Mesenchymal stem cell (in vitro differentiated cells and primary cell): Measurements from ENCODE around the gene FBXL19.

Experiments used
- DNase-seq: peaks from one replicate; pipeline ENCODE4 v3.0.0-alpha.2; 2013
- H2AFZ ChIP-seq: one replicate; pipeline ENCODE4 v1.6.1; 2013; ENCODE audit warnings: low read depth, mild to moderate bottlenecking, control low read depth, inconsistent platforms, low read length, moderate library complexity
- H2AK5ac ChIP-seq: 2 replicates; pipeline ENCODE4 v1.6.1; 2013; ENCODE audit warnings: low read length, moderate library complexity, mild to moderate bottlenecking, inconsistent platforms; ENCODE audit not compliant: severe bottlenecking
- H2BK120ac ChIP-seq: one replicate; pipeline ENCODE4 v1.6.1; 2013; ENCODE audit warnings: low read depth, mild to moderate bottlenecking, inconsistent platforms, low read length, moderate library complexity
- H2BK12ac ChIP-seq, 2 experiments: one replicate each; pipeline ENCODE4 v1.6.1; 2013; ENCODE audit warnings: inconsistent platforms in 2 of 2, low read length in 2 of 2, mild to moderate bottlenecking in 2 of 2, moderate library complexity in 2 of 2, control low read depth in 1 of 2
- H2BK15ac ChIP-seq: one replicate; pipeline ENCODE4 v1.6.1; 2013; ENCODE audit warnings: mild to moderate bottlenecking, low read depth, inconsistent platforms; ENCODE audit not compliant: poor library complexity, severe bottlenecking
- H2BK5ac ChIP-seq: 2 replicates; pipeline ENCODE4 v1.6.1; 2013; ENCODE audit warnings: low read depth, mild to moderate bottlenecking, low read length, control low read depth, inconsistent platforms; ENCODE audit not compliant: poor library complexity, severe bottlenecking
- H3K14ac ChIP-seq, 2 experiments: one replicate each; pipeline ENCODE4 v1.6.1; 2013; ENCODE audit warnings: inconsistent platforms in 2 of 2, low read length in 2 of 2, control low read depth in 1 of 2, mild to moderate bottlenecking in 1 of 2, moderate library complexity in 1 of 2
- H3K18ac ChIP-seq, 2 experiments: one replicate each; pipeline ENCODE4 v1.6.1; 2013; ENCODE audit warnings: inconsistent platforms in 2 of 2, low read length in 2 of 2, control low read depth in 1 of 2, low read depth in 1 of 2, mild to moderate bottlenecking in 1 of 2
- H3K23ac ChIP-seq, 2 experiments: one replicate each; pipeline ENCODE4 v1.6.1; 2013; ENCODE audit warnings: inconsistent platforms in 2 of 2, low read length in 2 of 2, mild to moderate bottlenecking in 2 of 2, moderate library complexity in 2 of 2, control low read depth in 1 of 2
- H3K27ac ChIP-seq: 2 replicates; pipeline ENCODE4 v1.5.1; 2013; ENCODE audit warnings: mild to moderate bottlenecking, moderate library complexity, low read length, control low read depth, inconsistent platforms; ENCODE audit not compliant: poor library complexity, severe bottlenecking
- H3K27me3 ChIP-seq, 2 experiments: 2 replicates each; pipeline versions ENCODE4 v1.6.1 to v1.7.0; 2013; ENCODE audit warnings: low read length in 2 of 2, mild to moderate bottlenecking in 2 of 2, moderate library complexity in 2 of 2, control low read depth in 1 of 2, inconsistent platforms in 1 of 2; ENCODE audit not compliant: control insufficient read depth in 1 of 2, insufficient read depth in 1 of 2
- H3K36me3 ChIP-seq, 2 experiments: 2 replicates each; pipeline versions ENCODE4 v1.6.1 to v1.7.0; 2013; ENCODE audit warnings: low read length in 2 of 2, control low read depth in 1 of 2, inconsistent platforms in 1 of 2, low read depth in 1 of 2, mild to moderate bottlenecking in 1 of 2; ENCODE audit not compliant: insufficient read depth in 2 of 2, control insufficient read depth in 1 of 2
- H3K4ac ChIP-seq, 2 experiments: one replicate each; pipeline ENCODE4 v1.6.1; 2013; ENCODE audit warnings: inconsistent platforms in 2 of 2, low read length in 2 of 2, mild to moderate bottlenecking in 2 of 2, moderate library complexity in 2 of 2, control low read depth in 1 of 2, low read depth in 1 of 2
- H3K4me1 ChIP-seq: 2 replicates; pipeline ENCODE4 v1.6.1; 2013; ENCODE audit warnings: low read depth, low read length, control low read depth; ENCODE audit not compliant: control insufficient read depth, insufficient read depth
- H3K4me2 ChIP-seq: 2 replicates; pipeline ENCODE4 v1.6.1; 2013; ENCODE audit warnings: low read length, mild to moderate bottlenecking, inconsistent platforms; ENCODE audit not compliant: poor library complexity, severe bottlenecking
- H3K4me3 ChIP-seq, 2 experiments: 2 replicates each; pipeline versions ENCODE4 v1.5.1 to v1.7.0; 2013; ENCODE audit warnings: low read length in 2 of 2, mild to moderate bottlenecking in 2 of 2, control low read depth in 1 of 2, low read depth in 1 of 2; ENCODE audit not compliant: insufficient read depth in 1 of 2
- H3K79me1 ChIP-seq: replicated peaks from 2 replicates; pipeline ENCODE4 v1.6.1; 2013; ENCODE audit warnings: mild to moderate bottlenecking, control low read depth, low read length, inconsistent platforms; ENCODE audit not compliant: poor library complexity, severe bottlenecking
- H3K9ac ChIP-seq: 2 replicates; pipeline ENCODE4 v1.7.0; 2013; ENCODE audit warnings: mild to moderate bottlenecking, low read length, moderate library complexity
- H3K9me3 ChIP-seq: 2 replicates; pipeline ENCODE4 v1.7.0; 2013; ENCODE audit warnings: mild to moderate bottlenecking, low read length; ENCODE audit not compliant: control insufficient read depth
- H4K8ac ChIP-seq: one replicate; pipeline ENCODE4 v1.6.1; 2013; ENCODE audit warnings: inconsistent platforms, mild to moderate bottlenecking, low read length, moderate library complexity
- H4K91ac ChIP-seq: one replicate; pipeline ENCODE4 v1.6.1; 2013; ENCODE audit warnings: mild to moderate bottlenecking, low read length, inconsistent platforms
- WGBS: methylation state at CpG from one replicate; pipeline ENCODE4 v1.1.7; 2013; ENCODE audit warnings: mixed read lengths; 5-methylcytosine and 5-hydroxymethylcytosine counted together

Gene FBXL19

DNA sequence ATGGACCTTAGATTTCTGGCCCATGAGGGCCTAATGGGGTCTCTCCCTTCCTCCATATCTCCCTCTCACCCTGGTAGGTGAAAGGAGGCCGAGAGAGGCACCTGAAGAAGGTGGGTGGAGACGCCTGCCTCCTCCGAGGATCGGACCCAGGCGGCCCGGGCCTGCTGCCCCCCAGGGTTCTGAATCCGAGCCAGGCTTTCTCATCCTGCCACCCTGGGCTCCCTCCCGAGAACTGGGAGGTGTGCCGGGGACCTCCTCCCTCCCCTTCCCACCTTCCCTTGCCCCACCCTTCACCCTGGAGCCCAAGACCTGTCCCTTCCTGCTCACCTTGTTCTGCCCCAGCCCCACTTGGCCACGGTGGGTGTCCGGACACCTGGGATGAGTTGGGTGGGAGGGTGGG, 5.0 kb downstream of the FBXL19 start:
- 100% methylated on average over 10 of the region's 11 CpGs for WGBS
- Histone ChIP-seq H4K8ac (no peak overlapping the region), H3K23ac (no peak overlapping the region), H3K4me3 (no peak overlapping the region), H3K4me1 (peaks cover 24% of the 10 kb centered on the region), H3K27me3 (no peaks in the 10 kb centered on the region), H3K14ac (no peak overlapping the region), H3K36me3 (peaks cover 50 to 68% of the 10 kb centered on the region in 2 experiments), H2BK12ac (no peak overlapping the region), H3K79me1 (peaks cover 54% of the 10 kb centered on the region), H2BK5ac (no peak overlapping the region), H3K9me3 (no peaks in the 10 kb centered on the region), H2BK120ac (no peak overlapping the region), H2AFZ (no peak overlapping the region), H3K4ac (no peak overlapping the region), H3K4me2 (no peak overlapping the region), H3K9ac (no peak overlapping the region), H2BK15ac (no peak overlapping the region), H4K91ac (no peak overlapping the region), H3K27ac (no peak overlapping the region), H3K18ac (no peak overlapping the region), H2AK5ac (no peak overlapping the region)
- DNase-seq: no peak

DNA sequence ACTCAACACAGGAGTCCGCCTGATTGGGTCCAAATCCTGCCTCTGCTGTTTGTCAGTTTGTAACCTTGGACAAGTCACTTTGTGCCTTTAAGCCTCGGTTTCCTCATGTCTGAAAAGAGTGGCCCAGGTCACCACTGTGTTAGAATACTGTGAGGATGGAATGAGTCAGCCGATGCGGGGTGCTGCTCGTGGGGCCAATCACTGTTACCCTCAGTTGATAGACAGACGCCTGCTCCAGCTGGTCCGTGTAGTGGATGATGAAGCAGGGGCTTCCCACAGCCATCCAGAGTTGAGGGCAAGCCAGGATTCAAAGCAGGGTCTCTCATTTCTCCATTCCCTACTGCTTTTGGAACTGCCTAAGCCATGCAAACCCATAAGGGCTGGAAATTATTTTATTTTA, 5.8 kb downstream of the FBXL19 start:
- no peak overlapping the region for H4K8ac ChIP-seq
- H2AK5ac ChIP-seq: no peak overlapping the region
- no peak overlapping the region for H4K91ac ChIP-seq
- no peaks in the 10 kb centered on the region for H3K9me3 ChIP-seq
- no peak overlapping the region for H3K9ac ChIP-seq
- DNase-seq: no peak
- no peak overlapping the region for H2BK12ac ChIP-seq
- H3K79me1 ChIP-seq: peaks cover 57% of the 10 kb centered on the region
- no peak overlapping the region for H3K27ac ChIP-seq
- no peak overlapping the region for H2AFZ ChIP-seq
- no peak overlapping the region for H2BK5ac ChIP-seq
- H2BK15ac ChIP-seq: no peak overlapping the region
- no peak overlapping the region for H3K23ac ChIP-seq
- no peak overlapping the region for H3K14ac ChIP-seq
- H3K4ac ChIP-seq: no peak overlapping the region
- WGBS: 92% methylated on average over 7 of the region's 7 CpGs
- no peaks in the 10 kb centered on the region for H3K27me3 ChIP-seq
- no peak overlapping the region for H3K4me3 ChIP-seq
- H3K4me2 ChIP-seq: no peak overlapping the region
- H3K36me3 ChIP-seq: peaks cover 52 to 76% of the 10 kb centered on the region in 2 experiments
- peaks cover 24% of the 10 kb centered on the region for H3K4me1 ChIP-seq
- no peak overlapping the region for H2BK120ac ChIP-seq
- H3K18ac ChIP-seq: no peak overlapping the region

DNA sequence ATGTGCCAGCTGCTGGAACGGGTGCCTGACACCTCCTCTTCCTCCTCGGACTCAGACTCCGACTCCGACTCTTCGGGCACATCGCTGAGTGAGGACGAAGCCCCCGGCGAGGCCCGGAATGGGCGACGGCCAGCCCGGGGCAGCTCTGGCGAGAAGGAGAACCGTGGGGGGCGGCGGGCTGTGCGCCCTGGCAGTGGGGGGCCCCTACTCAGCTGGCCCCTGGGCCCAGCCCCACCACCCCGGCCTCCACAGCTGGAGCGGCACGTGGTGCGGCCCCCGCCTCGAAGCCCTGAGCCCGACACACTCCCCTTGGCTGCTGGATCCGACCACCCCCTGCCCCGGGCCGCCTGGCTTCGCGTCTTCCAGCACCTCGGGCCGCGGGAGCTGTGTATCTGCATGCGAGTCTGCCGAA, 6.8 kb downstream of the FBXL19 start:
- H2BK120ac ChIP-seq: no peak overlapping the region
- peaks cover 24% of the 10 kb centered on the region for H3K4me1 ChIP-seq
- no peak overlapping the region for H3K18ac ChIP-seq
- no peak for DNase-seq
- no peaks in the 10 kb centered on the region for H3K27me3 ChIP-seq
- H3K4ac ChIP-seq: no peak overlapping the region
- peaks cover 59 to 83% of the 10 kb centered on the region in 2 experiments for H3K36me3 ChIP-seq
- H3K79me1 ChIP-seq: peaks cover 61% of the 10 kb centered on the region
- no peak overlapping the region for H3K4me3 ChIP-seq
- no peak overlapping the region for H4K8ac ChIP-seq
- H3K9ac ChIP-seq: no peak overlapping the region
- no peak overlapping the region for H2BK12ac ChIP-seq
- H3K27ac ChIP-seq: no peak overlapping the region
- WGBS: 95% methylated on average over 35 of the region's 35 CpGs
- no peak overlapping the region for H2AK5ac ChIP-seq
- no peak overlapping the region for H2AFZ ChIP-seq
- H3K23ac ChIP-seq: no peak overlapping the region
- no peaks in the 10 kb centered on the region for H3K9me3 ChIP-seq
- no peak overlapping the region for H2BK5ac ChIP-seq
- H3K14ac ChIP-seq: no peak overlapping the region
- H2BK15ac ChIP-seq: no peak overlapping the region
- H3K4me2 ChIP-seq: no peak overlapping the region
- no peak overlapping the region for H4K91ac ChIP-seq

DNA sequence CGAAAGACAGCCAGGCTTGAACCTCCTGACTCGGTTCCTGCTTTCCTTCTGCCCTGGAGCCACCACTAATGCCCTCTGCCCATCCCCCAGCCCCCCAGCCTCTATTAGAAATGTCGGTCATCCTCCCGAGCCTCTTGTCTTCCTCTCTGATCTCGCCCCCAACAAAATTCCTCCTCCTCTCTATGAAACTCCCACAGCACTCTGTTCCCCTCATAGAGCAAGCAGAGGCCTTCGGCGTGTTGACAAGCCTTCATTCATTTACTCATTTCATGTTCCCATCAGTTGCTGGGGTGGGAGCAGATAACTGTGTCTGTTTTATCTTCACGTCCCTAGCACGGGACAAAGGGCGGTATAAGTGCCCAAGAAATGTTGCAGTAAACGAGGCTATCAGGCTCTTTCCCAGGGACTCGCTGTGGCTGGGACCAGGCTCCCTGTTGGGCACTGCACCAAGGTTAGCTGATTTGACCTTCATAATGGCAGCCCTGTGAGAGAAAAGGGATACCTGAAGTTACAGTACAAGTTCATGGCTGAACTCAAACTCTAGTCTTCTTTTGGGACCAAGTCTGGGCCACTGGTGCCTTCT, 7.8 kb downstream of the FBXL19 start:
- H2AK5ac ChIP-seq: no peak overlapping the region
- H3K9ac ChIP-seq: no peak overlapping the region

More for the DNA sequence above, 7.8 kb downstream of the FBXL19 start:
- H3K27ac ChIP-seq: no peak overlapping the region
- no peaks in the 10 kb centered on the region for H3K27me3 ChIP-seq
- no peak overlapping the region for H2BK120ac ChIP-seq
- peaks cover 63 to 84% of the 10 kb centered on the region in 2 experiments for H3K36me3 ChIP-seq
- peaks cover 17% of the 10 kb centered on the region for H3K4me1 ChIP-seq
- WGBS: 79% methylated on average over 12 of the region's 12 CpGs
- H4K8ac ChIP-seq: no peak overlapping the region
- H2AFZ ChIP-seq: no peak overlapping the region
- H4K91ac ChIP-seq: no peak overlapping the region
- no peak overlapping the region for H2BK12ac ChIP-seq
- no peak for DNase-seq
- no peak overlapping the region for H2BK15ac ChIP-seq
- no peak overlapping the region for H3K4me3 ChIP-seq
- H3K79me1 ChIP-seq: peaks cover 62% of the 10 kb centered on the region
- H3K18ac ChIP-seq: no peak overlapping the region
- no peaks in the 10 kb centered on the region for H3K9me3 ChIP-seq
- no peak overlapping the region for H2BK5ac ChIP-seq
- no peak overlapping the region for H3K4me2 ChIP-seq
- no peak overlapping the region for H3K4ac ChIP-seq
- no peak overlapping the region for H3K23ac ChIP-seq
- H3K14ac ChIP-seq: no peak overlapping the region
